ENCODE measurements around the gene SIX4. TPM values are rescaled to one million over a fixed set of nuclear protein-coding genes. Genes with fewer than 3 reads are reported as not detected.

The SIX4 gene
- total RNA-seq, 1 donor from 2014 or later = 26.2 TPM

DNA sequence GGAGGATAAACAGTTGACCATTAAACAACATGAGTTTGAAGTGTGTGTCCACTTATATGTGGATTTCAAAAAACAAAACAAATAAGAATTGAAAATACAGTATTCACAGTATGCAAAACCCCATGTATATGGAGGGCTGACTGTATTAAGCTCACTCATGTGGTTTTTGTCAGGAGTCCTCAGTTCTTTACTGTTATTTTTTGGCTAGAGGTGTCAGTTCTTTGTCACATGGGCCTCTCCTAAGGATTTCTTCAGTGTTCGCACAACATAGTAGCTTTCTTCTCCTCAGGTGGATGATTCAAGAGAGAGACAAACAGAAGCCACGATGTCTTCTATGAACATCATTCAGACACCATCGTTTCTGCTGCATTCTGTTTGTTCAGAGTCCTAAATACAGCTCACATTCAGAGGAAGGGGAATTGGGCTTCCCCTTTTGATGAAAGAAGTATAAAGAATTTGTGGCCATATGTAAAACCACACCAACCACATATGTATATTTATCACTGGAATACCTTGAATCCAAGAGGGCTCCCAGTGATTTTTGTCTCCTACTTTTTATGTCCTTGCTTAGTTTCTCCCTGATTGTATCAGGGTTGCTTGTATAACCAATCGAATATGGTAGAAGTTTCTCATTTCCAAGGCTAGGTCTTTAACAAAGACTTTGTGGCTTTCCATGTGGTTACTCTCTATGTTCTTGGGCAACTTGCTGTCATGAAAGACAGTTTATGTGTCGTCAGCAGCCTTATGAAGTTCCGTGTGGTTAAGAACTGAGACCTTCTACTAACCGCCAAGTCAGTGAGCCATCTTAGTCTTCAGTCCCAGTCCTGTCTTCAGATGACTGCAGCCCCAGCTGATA is 29.3 kb upstream of the SIX4 start:
- Mint-ChIP-seq H3K9me3 (ENCODE audit: low read depth) (no peaks in the 10 kb centered on the region), H3K4me3 (ENCODE audit: unreplicated experiment) (no peak overlapping the region), H3K27me3 (ENCODE audit: low read depth) (no peaks in the 10 kb centered on the region), H3K4me1 (ENCODE audit: low read depth) (peaks cover 37% of the 10 kb centered on the region), H3K36me3 (ENCODE audit: low read depth) (no peaks in the 10 kb centered on the region), H3K27ac (ENCODE audit: unreplicated experiment) (peak overlapping the region; percentile 70)
- TF ChIP-seq, protein P1, sequence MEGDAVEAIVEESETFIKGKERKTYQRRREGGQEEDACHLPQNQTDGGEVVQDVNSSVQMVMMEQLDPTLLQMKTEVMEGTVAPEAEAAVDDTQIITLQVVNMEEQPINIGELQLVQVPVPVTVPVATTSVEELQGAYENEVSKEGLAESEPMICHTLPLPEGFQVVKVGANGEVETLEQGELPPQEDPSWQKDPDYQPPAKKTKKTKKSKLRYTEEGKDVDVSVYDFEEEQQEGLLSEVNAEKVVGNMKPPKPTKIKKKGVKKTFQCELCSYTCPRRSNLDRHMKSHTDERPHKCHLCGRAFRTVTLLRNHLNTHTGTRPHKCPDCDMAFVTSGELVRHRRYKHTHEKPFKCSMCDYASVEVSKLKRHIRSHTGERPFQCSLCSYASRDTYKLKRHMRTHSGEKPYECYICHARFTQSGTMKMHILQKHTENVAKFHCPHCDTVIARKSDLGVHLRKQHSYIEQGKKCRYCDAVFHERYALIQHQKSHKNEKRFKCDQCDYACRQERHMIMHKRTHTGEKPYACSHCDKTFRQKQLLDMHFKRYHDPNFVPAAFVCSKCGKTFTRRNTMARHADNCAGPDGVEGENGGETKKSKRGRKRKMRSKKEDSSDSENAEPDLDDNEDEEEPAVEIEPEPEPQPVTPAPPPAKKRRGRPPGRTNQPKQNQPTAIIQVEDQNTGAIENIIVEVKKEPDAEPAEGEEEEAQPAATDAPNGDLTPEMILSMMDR (IDR thresholded peaks at IDR 0.05) = no peak
- no peak for DNase-seq (ENCODE audit: low spot score)

DNA sequence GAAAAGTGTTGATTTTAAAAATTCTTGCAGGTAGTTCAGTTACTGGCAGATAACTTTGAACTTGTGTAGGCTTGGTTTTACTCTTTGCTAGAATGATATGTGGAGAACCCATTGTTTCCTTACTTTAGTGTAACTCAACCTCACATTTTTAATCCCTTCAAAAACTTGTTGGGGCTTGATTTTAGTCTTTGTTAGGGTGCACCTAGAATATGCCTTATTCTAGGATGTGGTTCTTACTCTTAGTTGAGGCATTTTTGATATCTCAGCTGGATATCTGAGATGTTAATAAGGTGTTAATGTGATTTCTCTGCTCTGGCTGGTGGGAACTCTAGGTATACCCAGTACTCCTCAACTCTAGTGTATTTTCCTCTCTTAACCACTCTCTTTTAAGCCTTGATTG is 20.4 kb upstream of the SIX4 start:
- no peak overlapping the region for H3K27ac Mint-ChIP-seq (ENCODE audit: unreplicated experiment)
- no peak for DNase-seq (ENCODE audit: low spot score)
- H3K4me3 Mint-ChIP-seq (ENCODE audit: unreplicated experiment) = no peak overlapping the region
- H3K27me3 Mint-ChIP-seq (ENCODE audit: low read depth) = no peaks in the 10 kb centered on the region
- TF ChIP-seq, protein P1 (IDR thresholded peaks at IDR 0.05) = no peak
- H3K9me3 Mint-ChIP-seq (ENCODE audit: low read depth) = no peaks in the 10 kb centered on the region
- no peaks in the 10 kb centered on the region for H3K36me3 Mint-ChIP-seq (ENCODE audit: low read depth)
- H3K4me1 Mint-ChIP-seq (ENCODE audit: low read depth) = peaks cover 8% of the 10 kb centered on the region

DNA sequence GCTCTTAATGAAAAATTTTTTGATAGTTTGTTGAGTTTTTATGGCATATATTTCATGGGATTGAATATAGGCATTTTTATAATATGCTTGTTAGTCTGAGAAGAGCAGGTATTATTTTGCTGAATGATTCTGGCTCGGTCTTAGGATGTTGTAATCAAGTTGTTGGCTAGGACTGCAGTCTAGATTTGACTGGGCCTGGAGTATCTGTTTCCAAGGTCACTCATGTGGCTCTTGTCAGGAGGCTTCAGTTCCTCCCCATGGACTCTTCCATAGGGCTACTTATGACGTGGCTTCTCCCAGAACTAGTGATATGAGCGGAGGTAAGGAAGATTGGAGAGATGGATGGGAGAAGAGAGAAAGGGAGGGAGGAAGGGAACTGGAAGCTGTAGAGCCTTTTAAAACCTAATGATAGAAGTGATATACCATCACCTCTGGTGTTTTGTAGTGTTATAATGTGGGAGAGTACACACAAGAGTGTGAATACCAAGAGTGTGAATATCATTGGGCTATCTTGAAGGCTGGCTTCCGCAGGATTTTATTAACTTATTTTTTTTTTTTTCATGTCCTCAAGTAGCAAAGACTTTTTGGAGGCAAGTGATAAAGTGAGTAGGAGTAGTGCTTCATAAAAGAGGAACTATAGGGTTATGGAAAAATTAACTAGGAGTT is 14.8 kb upstream of the SIX4 start:
- no peaks in the 10 kb centered on the region for H3K9me3 Mint-ChIP-seq (ENCODE audit: low read depth)

DNA sequence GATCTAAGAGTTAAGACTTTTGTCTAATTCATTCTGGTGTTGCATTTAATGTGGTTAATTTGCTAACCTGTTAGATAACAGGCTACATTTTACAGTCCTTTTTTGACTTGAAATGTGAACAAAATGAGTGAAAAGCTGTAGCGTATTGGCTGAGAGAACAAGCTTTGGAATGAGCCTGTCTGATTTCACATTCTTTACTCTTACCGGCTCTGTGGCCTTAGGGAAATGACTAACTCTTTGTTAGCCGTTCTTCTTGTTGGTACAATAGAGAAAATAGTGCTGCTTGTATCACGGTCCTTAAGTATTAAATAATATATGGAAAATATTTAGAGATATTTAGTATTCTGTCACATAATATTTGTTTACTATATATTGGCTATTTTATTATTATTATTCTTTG is 12.3 kb upstream of the SIX4 start:
- Mint-ChIP-seq H3K36me3 (ENCODE audit: low read depth) (no peaks in the 10 kb centered on the region), H3K4me3 (ENCODE audit: unreplicated experiment) (peak overlapping the region; percentile 94), H3K27ac (ENCODE audit: unreplicated experiment) (peak overlapping the region; percentile 97), H3K4me1 (ENCODE audit: low read depth) (peaks cover 33% of the 10 kb centered on the region), H3K9me3 (ENCODE audit: low read depth) (no peaks in the 10 kb centered on the region), H3K27me3 (ENCODE audit: low read depth) (no peaks in the 10 kb centered on the region)
- TF ChIP-seq, protein P1 (IDR thresholded peaks at IDR 0.05) = no peak
- no peak for DNase-seq (ENCODE audit: low spot score)

More for the DNA sequence above, 14.8 kb upstream of the SIX4 start:
- Mint-ChIP-seq H3K4me3 (ENCODE audit: unreplicated experiment) (no peak overlapping the region), H3K4me1 (ENCODE audit: low read depth) (peaks cover 37% of the 10 kb centered on the region), H3K27me3 (ENCODE audit: low read depth) (no peaks in the 10 kb centered on the region), H3K27ac (ENCODE audit: unreplicated experiment) (peak overlapping the region; percentile 7), H3K36me3 (ENCODE audit: low read depth) (no peaks in the 10 kb centered on the region)
- DNase-seq (ENCODE audit: low spot score) = no peak
- TF ChIP-seq, protein P1 (IDR thresholded peaks at IDR 0.05) = no peak

DNA sequence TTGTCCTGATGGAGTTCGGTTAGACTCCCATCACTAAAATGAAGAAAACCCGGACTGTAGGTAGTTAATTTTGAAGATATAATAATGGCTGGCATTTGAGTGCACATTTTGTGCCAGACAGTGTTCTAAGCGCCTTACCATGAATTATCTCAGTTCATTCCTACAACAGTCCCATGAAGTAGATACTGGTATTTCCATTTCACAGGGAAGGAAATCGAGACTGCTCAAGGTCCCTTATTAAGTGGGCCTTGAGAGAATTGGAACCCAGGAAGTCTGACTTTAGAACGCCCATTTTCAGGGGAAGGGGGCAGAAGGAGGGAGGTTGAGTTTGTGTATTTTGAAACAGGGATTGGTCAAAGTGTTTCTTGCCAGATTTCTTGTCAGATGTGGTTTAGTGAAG is 11.3 kb upstream of the SIX4 start:
- Mint-ChIP-seq H3K4me3 (ENCODE audit: unreplicated experiment) (peak overlapping the region; percentile 94), H3K27ac (ENCODE audit: unreplicated experiment) (peak overlapping the region; percentile 97), H3K4me1 (ENCODE audit: low read depth) (peaks cover 33% of the 10 kb centered on the region), H3K9me3 (ENCODE audit: low read depth) (peaks cover 2% of the 10 kb centered on the region), H3K27me3 (ENCODE audit: low read depth) (no peaks in the 10 kb centered on the region), H3K36me3 (ENCODE audit: low read depth) (no peaks in the 10 kb centered on the region)
- TF ChIP-seq, protein P1 (IDR thresholded peaks at IDR 0.05) = no peak
- no peak for DNase-seq (ENCODE audit: low spot score)

Data from chondrocyte (in vitro differentiated cells).